GM18499 (cell line): ENCODE measurements around the gene MEN1.

Experiments
- ATAC-seq: cut with Tn5 transposase; IDR thresholded peaks from one replicate; pipeline ENCODE4 v1.9.1; 2021; ENCODE audit warnings: moderate number of reproducible peaks; ENCODE audit not compliant: insufficient read depth, unreplicated experiment

Gene MEN1

GRCh38 chr11:64788321-64789215, 21.8 kb downstream of the MEN1 start:
- no peak for ATAC-seq

GRCh38 chr11:64787526-64788320, 22.6 kb downstream of the MEN1 start:
- no peak for ATAC-seq

DNA sequence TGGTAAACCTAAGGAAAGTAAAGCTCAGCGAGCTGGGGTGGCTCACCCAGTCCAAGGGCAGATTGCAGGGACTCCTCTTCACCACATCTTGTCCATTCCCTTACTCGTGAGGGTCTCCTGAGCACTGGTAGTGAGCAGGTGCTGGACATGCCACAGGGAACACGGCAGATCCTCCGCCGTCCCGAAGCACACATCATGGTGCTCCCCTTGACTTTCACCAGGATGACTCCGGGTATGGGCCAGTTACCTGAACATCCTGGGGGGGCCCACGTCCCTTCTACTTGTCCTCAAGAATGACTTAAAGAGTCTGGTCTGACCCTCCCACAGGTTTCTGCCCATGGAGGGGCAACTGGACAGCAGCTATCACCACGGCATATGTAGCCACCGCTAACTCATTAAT, 24.0 kb downstream of the MEN1 start:
- no peak for ATAC-seq

- no peak for ATAC-seq
These were observed 25.4 kb downstream of the MEN1 start for GRCh38 chr11:64784813-64785581.

GRCh38 chr11:64778473-64779298, 31.7 kb downstream of the MEN1 start, which contains the start of gene SF1:
Gene SF1, minus strand, starts transcription at chr11:64778542. Its CDS starts 150 bp downstream, at chr11:64778392.
- ATAC-seq = peak; percentile 60

- ATAC-seq = no peak
These were observed 32.2 kb downstream of the MEN1 start for GRCh38 chr11:64778223-64778472.

DNA sequence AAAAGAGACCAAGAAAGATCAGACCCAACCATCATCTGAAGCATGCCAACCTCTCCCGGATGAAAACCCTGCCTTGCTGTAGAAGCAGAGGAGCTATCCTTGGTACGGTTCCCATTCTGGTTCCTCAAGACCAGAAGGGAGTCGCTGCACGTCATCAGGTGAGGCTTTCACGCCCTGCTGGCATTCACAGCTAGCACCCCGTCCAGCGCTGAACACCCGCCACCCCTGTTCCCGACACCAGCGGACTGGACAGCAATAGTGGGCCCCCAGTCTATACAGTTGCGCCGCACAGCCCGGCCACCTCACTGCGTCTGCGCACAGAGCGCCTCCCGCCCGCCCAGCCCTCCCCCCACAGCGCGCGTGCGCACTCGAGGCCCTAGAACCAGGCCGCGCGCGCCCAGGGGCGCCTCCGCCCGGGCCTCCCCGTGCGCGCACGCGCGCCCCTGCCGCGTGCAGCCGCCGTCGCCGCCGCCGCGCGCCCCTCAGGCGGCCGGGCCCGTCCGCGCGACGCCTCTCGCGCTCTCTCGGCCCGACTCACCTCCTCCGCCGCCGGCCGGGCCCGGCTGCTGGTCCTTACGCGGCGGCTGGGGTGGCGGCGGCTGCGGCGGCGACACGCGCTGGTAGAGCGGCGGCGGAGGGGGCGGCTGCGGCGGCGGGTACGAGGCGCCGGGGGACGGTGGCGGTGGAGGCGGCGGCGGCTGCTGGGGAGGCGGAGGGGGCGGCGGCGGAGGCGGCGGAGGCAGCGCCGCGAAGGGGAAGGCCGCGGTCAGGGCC, 32.7 kb downstream of the MEN1 start:
- ATAC-seq = no peak

DNA sequence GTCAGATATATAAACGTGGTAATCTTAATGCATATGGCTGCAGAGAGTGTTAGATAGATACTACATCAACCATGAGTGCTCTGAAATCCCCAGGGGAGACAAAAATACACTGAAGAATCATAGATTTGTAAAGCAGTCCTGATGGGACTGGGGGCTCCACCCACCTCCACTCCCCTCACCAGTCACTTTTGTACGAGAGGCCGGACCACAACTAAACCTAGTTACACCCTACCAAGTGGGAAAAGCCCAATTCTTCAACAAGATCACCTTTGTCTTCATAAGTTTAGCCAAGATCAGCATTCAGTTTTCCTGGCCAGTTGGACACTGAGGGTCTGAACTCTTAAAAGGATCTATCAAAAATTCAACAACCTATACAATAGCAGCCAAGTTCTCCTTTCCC, 33.5 kb downstream of the MEN1 start:
- no peak for ATAC-seq

- ATAC-seq = no peak
These were observed 33.9 kb downstream of the MEN1 start for GRCh38 chr11:64776425-64776824.

GRCh38 chr11:64774144-64774543, 36.2 kb downstream of the MEN1 start:
- no peak for ATAC-seq

- ATAC-seq = no peak
These were observed 37.9 kb downstream of the MEN1 start for GRCh38 chr11:64772303-64773018.

DNA sequence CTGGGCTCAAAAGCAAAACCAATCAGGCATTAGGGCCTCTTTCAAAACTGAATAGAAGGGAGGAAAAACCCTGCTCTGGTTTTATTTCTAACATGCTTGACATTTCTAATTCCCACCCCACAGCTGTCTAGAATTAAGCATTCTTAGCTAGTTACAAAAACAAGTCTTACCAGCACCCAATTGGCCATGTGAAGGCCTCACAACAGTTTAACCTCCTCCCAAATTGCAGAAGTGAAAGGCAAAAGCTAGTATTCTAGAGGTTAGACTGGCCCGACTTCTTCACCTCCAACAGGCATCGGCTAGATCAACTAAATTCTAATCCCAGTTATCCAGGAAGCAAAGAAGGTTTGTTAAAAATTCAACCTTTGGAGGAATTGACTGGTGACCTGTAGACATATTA, 38.5 kb downstream of the MEN1 start:
- ATAC-seq = no peak

DNA sequence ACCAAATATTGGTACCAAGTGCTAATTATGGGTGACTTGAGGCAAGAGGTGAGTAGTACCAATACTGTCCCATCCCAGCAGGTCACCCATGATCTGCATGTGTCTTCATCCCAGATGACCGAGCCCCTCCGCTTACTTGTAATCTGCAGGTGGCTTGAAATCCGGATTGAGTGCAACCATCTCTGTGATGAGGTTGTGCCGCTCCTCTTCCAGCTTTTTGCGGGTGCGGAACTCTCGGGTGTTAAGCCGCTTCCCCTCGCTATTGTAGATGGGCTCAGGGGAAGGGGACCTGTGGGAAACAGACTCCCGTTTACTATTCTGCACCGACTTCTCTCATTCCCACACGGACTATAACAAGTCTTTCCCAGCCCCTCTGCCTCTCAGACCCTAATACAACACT, 40.2 kb downstream of the MEN1 start:
- ATAC-seq = no peak

- no peak for ATAC-seq
These were observed 41.1 kb downstream of the MEN1 start for GRCh38 chr11:64769283-64769682.

DNA sequence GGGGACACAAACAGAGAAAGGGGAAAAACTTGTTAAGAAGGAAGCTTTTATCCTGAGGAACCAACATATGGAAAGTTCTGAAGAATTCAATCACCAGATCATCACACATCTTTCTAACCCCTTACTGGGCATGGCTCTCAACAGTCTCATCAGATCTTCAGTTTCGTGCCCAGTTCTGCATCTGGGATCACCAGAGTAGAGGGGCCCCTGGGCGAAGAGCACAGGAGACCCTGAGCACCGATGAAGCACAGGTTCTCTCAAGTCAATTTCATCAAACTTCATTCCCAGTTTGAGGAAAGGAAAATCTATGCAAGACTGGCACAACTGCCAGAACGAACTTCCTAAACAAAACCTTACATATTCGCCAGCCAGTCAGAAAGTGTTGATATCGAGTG, 42.1 kb downstream of the MEN1 start:
- ATAC-seq = no peak

- ATAC-seq = no peak
These were observed 42.7 kb downstream of the MEN1 start for GRCh38 chr11:64767344-64768299.

- ATAC-seq = no peak
These were observed 43.5 kb downstream of the MEN1 start for GRCh38 chr11:64766881-64767280.
